Keratinocyte (primary cell): ENCODE data around the gene DHX34. TPM values are rescaled to one million over a fixed set of nuclear protein-coding genes. Genes with fewer than 3 reads are reported as not detected.
"Not testable (repeated sequence)": the region's sequence is repeated elsewhere in the genome, so short reads cannot be mapped to it uniquely, and the experiment has no call there.

ENCODE experiments used
- DNase-seq: peaks from one replicate; pipeline ENCODE4 v3.0.0-alpha.2; 2011; ENCODE audit warnings: low read depth, missing footprints, low spot score
- FAIRE-seq: peaks from 2 replicates; lab custom pipeline; 2011; peaks lifted over from hg19 to GRCh38; lab: Jason Lieb, UNC
- H2AFZ ChIP-seq: 2 replicates; pipeline ENCODE4 v1.6.0; 2012; ENCODE audit warnings: low read length, control low read depth, inconsistent platforms; ENCODE audit not compliant: control insufficient read depth
- H3K27ac ChIP-seq: 2 replicates; pipeline ENCODE4 v1.5.1; 2011; ENCODE audit warnings: low read length; ENCODE audit not compliant: control insufficient read depth, insufficient read depth
- H3K27me3 ChIP-seq: 3 replicates; pipeline ENCODE4 v1.6.0; 2011; ENCODE audit warnings: low read length; ENCODE audit not compliant: control insufficient read depth, insufficient read depth; ENCODE audit errors: extremely low read depth
- H3K36me3 ChIP-seq, 2 experiments: 2 replicates in 1 of 2; 3 replicates in 1 of 2; pipeline ENCODE4 v1.5.1; 2011; ENCODE audit warnings: low read length in 2 of 2, mild to moderate bottlenecking in 1 of 2; ENCODE audit not compliant: control insufficient read depth in 2 of 2, insufficient read depth in 2 of 2; ENCODE audit errors: extremely low read depth in 1 of 2
- H3K4me1 ChIP-seq: 3 replicates; pipeline ENCODE4 v1.5.1; 2011; ENCODE audit warnings: low read length; ENCODE audit not compliant: control insufficient read depth, insufficient read depth; ENCODE audit errors: extremely low read depth
- H3K4me2 ChIP-seq: 3 replicates; pipeline ENCODE4 v1.6.0; 2011; ENCODE audit warnings: low read depth, low read length; ENCODE audit not compliant: control insufficient read depth, insufficient read depth; ENCODE audit errors: extremely low read depth
- H3K4me3 ChIP-seq, 3 experiments: fragments of 200-600 bp in 1 of 3; sonication (generic) in 1 of 3; 2 replicates in 2 of 3; 3 replicates in 1 of 3; pipeline ENCODE4 v1.5.1; 2011 to 2016; ENCODE audit warnings: low read length in 3 of 3, mild to moderate bottlenecking in 3 of 3, control low read depth in 2 of 3, inconsistent platforms in 1 of 3, low read depth in 1 of 3, mixed read lengths in 1 of 3, mixed run types in 1 of 3, moderate library complexity in 1 of 3; ENCODE audit not compliant: control insufficient read depth in 2 of 3, insufficient read depth in 2 of 3; ENCODE audit errors: extremely low read depth in 1 of 3
- H3K79me2 ChIP-seq: 2 replicates; pipeline ENCODE4 v1.6.0; 2012; ENCODE audit warnings: low read length; ENCODE audit not compliant: control insufficient read depth, insufficient read depth
- H3K9ac ChIP-seq: 3 replicates; pipeline ENCODE4 v1.6.0; 2011; ENCODE audit warnings: low read length; ENCODE audit not compliant: control insufficient read depth, insufficient read depth; ENCODE audit errors: extremely low read depth
- H3K9me1 ChIP-seq: 3 replicates; pipeline ENCODE4 v1.6.0; 2011; ENCODE audit warnings: low read length; ENCODE audit not compliant: control insufficient read depth, insufficient read depth; ENCODE audit errors: extremely low read depth
- H3K9me3 ChIP-seq: 2 replicates; pipeline ENCODE4 v1.5.1; 2012; ENCODE audit warnings: low read depth, low read length; ENCODE audit not compliant: control insufficient read depth
- H4K20me1 ChIP-seq: 3 replicates; pipeline ENCODE4 v1.6.0; 2011; ENCODE audit warnings: low read length; ENCODE audit not compliant: control insufficient read depth, insufficient read depth; ENCODE audit errors: extremely low read depth
- dilution Hi-C: fragments of 300-500 bp; cut with MboI; formaldehyde crosslinking; loops from one replicate; pipeline ENCODE4 v1.7.0; 2020; ENCODE audit warnings: low sequenced_read_pairs; ENCODE audit not compliant: extremely low pct_ligation_motif_present
- polyA plus RNA-seq, 5 experiments: library from polyadenylated mRNA; depleted of rRNA in 3 of 5; stranded (reverse) in 3 of 5; stranded (forward) in 1 of 5; unstranded in 1 of 5; fragments of >200 nt; gene quantifications; 1 replicate in 1 of 5; 2 replicates in 3 of 5; 3 replicates in 1 of 5; pipeline versions ENCODE4 v1.2.1 to v1.2.3, GENCODE V29; 2011 to 2012; ENCODE audit warnings: missing spikeins in 2 of 5, low read depth in 1 of 5, low replicate concordance in 1 of 5

Gene DHX34
- polyA plus RNA-seq, 1 donor (not counting 4 experiments of a cell fraction or from before 2014, with no cell fraction given), result 6.4 TPM

- H3K4me2 ChIP-seq, H3K79me2 ChIP-seq, H3K9ac ChIP-seq, H3K4me1 ChIP-seq, H3K9me1 ChIP-seq, dilution Hi-C loops, H4K20me1 ChIP-seq, H2AFZ ChIP-seq, H3K9me3 ChIP-seq, H3K27me3 ChIP-seq, H3K4me3 ChIP-seq, H3K27ac ChIP-seq, H3K36me3 ChIP-seq, FAIRE-seq, DNase-seq: not testable (repeated sequence)
These were observed 37.5 kb downstream of the DHX34 start for GRCh38 chr19:47386582-47386981.

- H3K4me1 ChIP-seq, H3K27ac ChIP-seq, H3K4me3 ChIP-seq, H2AFZ ChIP-seq, H4K20me1 ChIP-seq, H3K4me2 ChIP-seq, DNase-seq, H3K9me1 ChIP-seq, H3K36me3 ChIP-seq, FAIRE-seq, H3K79me2 ChIP-seq, dilution Hi-C loops, H3K9me3 ChIP-seq, H3K9ac ChIP-seq, H3K27me3 ChIP-seq: not testable (repeated sequence)
These were observed 38.5 kb downstream of the DHX34 start for GRCh38 chr19:47387623-47388022.

- H2AFZ ChIP-seq, H3K4me2 ChIP-seq, DNase-seq, H4K20me1 ChIP-seq, H3K4me3 ChIP-seq, FAIRE-seq, H3K27me3 ChIP-seq, H3K9ac ChIP-seq, dilution Hi-C loops, H3K9me3 ChIP-seq, H3K9me1 ChIP-seq, H3K27ac ChIP-seq, H3K4me1 ChIP-seq, H3K36me3 ChIP-seq, H3K79me2 ChIP-seq: not testable (repeated sequence)
These were observed 39.6 kb downstream of the DHX34 start for GRCh38 chr19:47388721-47389120.
